Lower leg skin (tissue), 3 donors: ENCODE results near the gene ZNF232.
"Not testable (repeated sequence)": the region's sequence is repeated elsewhere in the genome, so short reads cannot be mapped to it uniquely, and the experiment has no call there.

Experiments used
- POLR2A ChIP-seq, 2 donors: fragments of 450-650 bp; IDR thresholded peaks; one replicate each; pipeline ENCODE4 v1.6.1; 2016 to 2017; ENCODE audit warnings: antibody characterized with exemption in 2 of 2, mild to moderate bottlenecking in 1 of 2, moderate library complexity in 1 of 2
- TF ChIP-seq, protein P1 (sequence below), 3 donors: fragments of 450-650 bp; IDR thresholded peaks; one replicate each; pipeline ENCODE4 v1.5.1; 2016; ENCODE audit warnings: antibody characterized with exemption in 3 of 3, mild to moderate bottlenecking in 3 of 3, moderate library complexity in 2 of 3

DNA sequence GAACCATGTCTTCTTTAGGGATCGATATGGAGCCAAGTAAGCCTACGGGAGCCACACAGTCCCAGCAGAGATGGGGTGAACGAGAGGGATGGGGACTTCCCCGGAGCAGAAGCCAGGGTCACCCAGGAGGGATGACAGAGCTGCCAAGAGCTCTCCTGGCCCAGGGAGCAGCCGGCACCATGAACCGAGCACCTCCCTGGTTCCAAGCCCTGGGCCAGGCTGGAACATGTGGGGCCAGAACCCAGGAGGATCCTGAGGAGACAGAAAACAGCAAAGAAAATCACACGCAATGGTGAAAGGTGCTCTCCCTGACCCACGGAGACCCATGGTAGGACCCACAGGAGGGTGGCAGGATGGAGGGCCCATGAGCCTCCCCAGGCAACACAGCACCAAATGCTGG is 22.3 kb upstream of the ZNF232 start:
- TF ChIP-seq, protein P1, sequence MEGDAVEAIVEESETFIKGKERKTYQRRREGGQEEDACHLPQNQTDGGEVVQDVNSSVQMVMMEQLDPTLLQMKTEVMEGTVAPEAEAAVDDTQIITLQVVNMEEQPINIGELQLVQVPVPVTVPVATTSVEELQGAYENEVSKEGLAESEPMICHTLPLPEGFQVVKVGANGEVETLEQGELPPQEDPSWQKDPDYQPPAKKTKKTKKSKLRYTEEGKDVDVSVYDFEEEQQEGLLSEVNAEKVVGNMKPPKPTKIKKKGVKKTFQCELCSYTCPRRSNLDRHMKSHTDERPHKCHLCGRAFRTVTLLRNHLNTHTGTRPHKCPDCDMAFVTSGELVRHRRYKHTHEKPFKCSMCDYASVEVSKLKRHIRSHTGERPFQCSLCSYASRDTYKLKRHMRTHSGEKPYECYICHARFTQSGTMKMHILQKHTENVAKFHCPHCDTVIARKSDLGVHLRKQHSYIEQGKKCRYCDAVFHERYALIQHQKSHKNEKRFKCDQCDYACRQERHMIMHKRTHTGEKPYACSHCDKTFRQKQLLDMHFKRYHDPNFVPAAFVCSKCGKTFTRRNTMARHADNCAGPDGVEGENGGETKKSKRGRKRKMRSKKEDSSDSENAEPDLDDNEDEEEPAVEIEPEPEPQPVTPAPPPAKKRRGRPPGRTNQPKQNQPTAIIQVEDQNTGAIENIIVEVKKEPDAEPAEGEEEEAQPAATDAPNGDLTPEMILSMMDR (IDR thresholded peaks at IDR 0.05), result not testable (repeated sequence)
- not testable (repeated sequence) for TF ChIP-seq POLR2A (IDR thresholded peaks at IDR 0.05)
